LNCaP clone FGC (cell line): ENCODE measurements around the gene FGD1.
"Not testable (repeated sequence)": the region's sequence is repeated elsewhere in the genome, so short reads cannot be mapped to it uniquely, and the experiment has no call there.

Source experiments
- DNase-seq: peaks from one replicate; pipeline ENCODE4 v3.0.0-alpha.2; 2011; ENCODE audit warnings: low read depth
- H3K4me3 ChIP-seq: 2 replicates; pipeline ENCODE4 v1.5.1; 2011; ENCODE audit warnings: mild to moderate bottlenecking, low read depth, low read length, control low read depth
- TF ChIP-seq, protein P1 (sequence below): IDR thresholded peaks from 2 replicates; pipeline ENCODE4 v1.5.1; 2012; ENCODE audit warnings: mild to moderate bottlenecking; ENCODE audit not compliant: control insufficient read depth, insufficient read depth; ENCODE audit errors: extremely low read depth

FGD1 gene

GRCh38 chrX:54509400-54509799 lies 13.4 kb upstream of the FGD1 start:
- TF ChIP-seq, protein P1, sequence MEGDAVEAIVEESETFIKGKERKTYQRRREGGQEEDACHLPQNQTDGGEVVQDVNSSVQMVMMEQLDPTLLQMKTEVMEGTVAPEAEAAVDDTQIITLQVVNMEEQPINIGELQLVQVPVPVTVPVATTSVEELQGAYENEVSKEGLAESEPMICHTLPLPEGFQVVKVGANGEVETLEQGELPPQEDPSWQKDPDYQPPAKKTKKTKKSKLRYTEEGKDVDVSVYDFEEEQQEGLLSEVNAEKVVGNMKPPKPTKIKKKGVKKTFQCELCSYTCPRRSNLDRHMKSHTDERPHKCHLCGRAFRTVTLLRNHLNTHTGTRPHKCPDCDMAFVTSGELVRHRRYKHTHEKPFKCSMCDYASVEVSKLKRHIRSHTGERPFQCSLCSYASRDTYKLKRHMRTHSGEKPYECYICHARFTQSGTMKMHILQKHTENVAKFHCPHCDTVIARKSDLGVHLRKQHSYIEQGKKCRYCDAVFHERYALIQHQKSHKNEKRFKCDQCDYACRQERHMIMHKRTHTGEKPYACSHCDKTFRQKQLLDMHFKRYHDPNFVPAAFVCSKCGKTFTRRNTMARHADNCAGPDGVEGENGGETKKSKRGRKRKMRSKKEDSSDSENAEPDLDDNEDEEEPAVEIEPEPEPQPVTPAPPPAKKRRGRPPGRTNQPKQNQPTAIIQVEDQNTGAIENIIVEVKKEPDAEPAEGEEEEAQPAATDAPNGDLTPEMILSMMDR = no peak
- no peak for DNase-seq
- H3K4me3 ChIP-seq = no peak overlapping the region

GRCh38 chrX:54496936-54497335 lies 902 bp upstream of the FGD1 start:
- TF ChIP-seq, protein P1 = no peak
- no peak for DNase-seq
- no peak overlapping the region for H3K4me3 ChIP-seq

DNA sequence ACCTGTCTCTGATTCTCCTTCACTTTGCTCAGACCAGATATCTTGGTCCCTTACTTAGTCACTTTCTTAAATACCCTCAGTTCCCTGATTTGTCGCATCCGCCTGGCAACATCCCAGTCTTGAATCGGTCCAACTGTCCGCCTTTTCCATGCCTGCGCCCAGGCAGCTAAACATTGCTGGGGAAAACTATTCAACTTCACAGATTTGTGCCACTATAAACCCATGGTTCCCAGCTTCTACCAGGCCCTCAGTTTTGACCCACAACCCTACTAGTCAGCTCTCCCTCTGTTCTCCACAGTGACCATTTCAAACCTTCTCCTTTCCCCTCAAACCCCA lies 451 bp upstream of the FGD1 start:
- no peak for DNase-seq
- peak overlapping the region; percentile 52 for H3K4me3 ChIP-seq
- TF ChIP-seq, protein P1 = no peak

- peak overlapping the region; percentile 52 for H3K4me3 ChIP-seq
- no peak for DNase-seq
- TF ChIP-seq, protein P1 = no peak
Measured at GRCh38 chrX:54494989-54495813, 833 bp downstream of the FGD1 start.

DNA sequence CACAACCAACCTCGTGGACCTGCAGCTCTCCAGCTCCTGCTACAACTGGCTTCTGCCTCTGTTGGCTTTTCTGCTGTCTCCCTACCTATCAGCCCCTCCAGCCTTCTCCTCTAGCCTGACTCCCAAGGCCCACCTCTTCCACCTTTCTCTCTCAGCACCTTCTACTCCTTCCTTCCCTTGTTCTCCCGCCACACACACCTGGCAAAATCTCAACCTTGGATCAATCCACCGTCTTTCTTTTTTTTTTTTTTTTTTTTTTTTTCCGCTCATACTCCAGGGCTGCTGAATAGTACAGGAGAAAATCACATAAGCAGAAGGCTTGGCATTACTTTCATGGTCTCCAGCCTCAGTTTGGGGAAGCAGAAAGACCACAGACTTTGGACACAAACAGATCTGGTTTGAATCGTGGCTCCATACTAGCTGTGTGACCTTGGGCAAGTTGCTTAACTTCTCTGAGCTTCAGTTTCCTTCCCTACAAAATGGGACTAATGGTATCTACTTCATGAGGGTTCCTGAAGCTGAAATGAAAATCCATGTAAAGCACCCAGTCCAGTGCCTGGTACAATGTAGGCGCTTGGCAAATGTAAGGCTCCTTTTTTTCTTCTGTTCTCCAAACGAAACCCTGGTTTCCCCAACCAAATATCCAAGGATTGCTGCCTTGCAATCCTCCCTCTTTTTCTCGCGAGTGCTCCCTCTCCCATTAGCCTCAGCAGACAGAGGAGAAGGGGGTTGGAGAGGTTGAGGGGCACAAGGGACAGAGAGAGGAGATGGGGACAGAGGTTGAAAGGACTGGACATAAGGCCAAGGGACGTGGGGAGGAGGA lies 1.7 kb downstream of the FGD1 start:
- TF ChIP-seq, protein P1 = no peak
- no peak for DNase-seq
- peak overlapping the region; percentile 29; the same call in 1 of the 2 replicates for H3K4me3 ChIP-seq

GRCh38 chrX:54492340-54492739 lies 3.7 kb downstream of the FGD1 start:
- TF ChIP-seq, protein P1 = no peak
- DNase-seq = no peak
- no peak overlapping the region for H3K4me3 ChIP-seq

DNA sequence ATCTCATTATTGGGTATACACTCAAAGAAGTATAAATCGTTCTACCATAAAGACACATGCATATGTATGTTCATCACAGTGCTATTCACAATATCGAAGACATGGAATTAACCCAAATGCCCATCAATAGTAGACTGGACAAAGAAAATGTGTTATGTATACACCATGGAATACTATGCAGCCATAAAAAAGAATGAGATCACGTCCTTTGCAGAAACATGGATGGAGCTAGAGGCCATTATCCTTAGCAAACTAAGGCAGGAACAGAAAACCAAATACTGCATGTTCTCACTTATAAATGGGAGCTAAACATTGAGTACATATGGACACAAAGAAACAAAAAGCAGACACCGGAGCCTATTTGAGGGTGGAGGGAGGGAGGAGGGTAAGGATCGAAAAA lies 6.2 kb downstream of the FGD1 start:
- DNase-seq, H3K4me3 ChIP-seq: not testable (repeated sequence)
